Measurements from ENCODE around the gene TLE4.

Gene TLE4

GRCh38 chr9:79694208-79694607 lies 122.4 kb downstream of the TLE4 start:
- DNase-seq: no peak

- no peak for DNase-seq
Observed at GRCh38 chr9:79694676-79695400, 123.1 kb downstream of the TLE4 start.

- no peak for DNase-seq
Observed at GRCh38 chr9:79695531-79696175, 123.9 kb downstream of the TLE4 start.

- DNase-seq: no peak
Observed at GRCh38 chr9:79698967-79699366, 127.2 kb downstream of the TLE4 start.

- no peak for DNase-seq
Observed at GRCh38 chr9:79699479-79699878, 127.7 kb downstream of the TLE4 start.

- DNase-seq: no peak
Observed at GRCh38 chr9:79700607-79701360, 129.0 kb downstream of the TLE4 start.

- DNase-seq: no peak
Observed at GRCh38 chr9:79701651-79702050, 129.9 kb downstream of the TLE4 start.

GRCh38 chr9:79705704-79706103 lies 133.9 kb downstream of the TLE4 start:
- no peak for DNase-seq

- DNase-seq: no peak
Observed at GRCh38 chr9:79706512-79706911, 134.7 kb downstream of the TLE4 start.

- no peak for DNase-seq
Observed at GRCh38 chr9:79707589-79707988, 135.8 kb downstream of the TLE4 start.

- no peak for DNase-seq
Observed at GRCh38 chr9:79708541-79708940, 136.8 kb downstream of the TLE4 start.

- DNase-seq: no peak
Observed at GRCh38 chr9:79709743-79710674, 138.2 kb downstream of the TLE4 start.

- DNase-seq: no peak
Observed at GRCh38 chr9:79711874-79712273, 140.1 kb downstream of the TLE4 start.

GRCh38 chr9:79719021-79719420 lies 147.3 kb downstream of the TLE4 start:
- DNase-seq: no peak

GRCh38 chr9:79719989-79720388 lies 148.2 kb downstream of the TLE4 start:
- no peak for DNase-seq

- no peak for DNase-seq
Observed at GRCh38 chr9:79731171-79731890, 159.6 kb downstream of the TLE4 start.

- no peak for DNase-seq
Observed at GRCh38 chr9:79735023-79735779, 163.4 kb downstream of the TLE4 start.

GRCh38 chr9:79736051-79736450 lies 164.3 kb downstream of the TLE4 start:
- no peak for DNase-seq

- DNase-seq: no peak
Observed at GRCh38 chr9:79741381-79741780, 169.6 kb downstream of the TLE4 start.

GRCh38 chr9:79742110-79742721 lies 170.5 kb downstream of the TLE4 start:
- DNase-seq: no peak

- no peak for DNase-seq
Observed at GRCh38 chr9:79744521-79744920, 172.8 kb downstream of the TLE4 start.
